Liver (tissue), 9 donors: ENCODE measurements around the gene SIGLEC10. TPM values are rescaled to one million over a fixed set of nuclear protein-coding genes. Genes with fewer than 3 reads are reported as not detected.

ENCODE experiments used
- DNase-seq: peaks from one replicate; pipeline ENCODE4 v3.0.0-alpha.2; 2017; ENCODE audit warnings: low spot score
- H3K27ac ChIP-seq, 2 donors: one replicate each; pipeline ENCODE4 v1.7.0; 2013; ENCODE audit warnings: inconsistent platforms in 2 of 2, low read length in 2 of 2, control low read depth in 1 of 2, low read depth in 1 of 2, mild to moderate bottlenecking in 1 of 2
- H3K27me3 ChIP-seq, 4 donors: one replicate each; pipeline versions ENCODE4 v1.6.1 to v1.7.0; 2013; ENCODE audit warnings: low read length in 3 of 4, inconsistent platforms in 1 of 4, mild to moderate bottlenecking in 1 of 4, moderate library complexity in 1 of 4; ENCODE audit not compliant: control insufficient read depth in 4 of 4, insufficient read depth in 4 of 4
- H3K36me3 ChIP-seq, 4 donors: one replicate each; pipeline versions ENCODE4 v1.6.1 to v1.7.0; 2013; ENCODE audit warnings: low read length in 3 of 4, mild to moderate bottlenecking in 3 of 4, low read depth in 1 of 4, moderate library complexity in 1 of 4; ENCODE audit not compliant: control insufficient read depth in 4 of 4, insufficient read depth in 3 of 4
- H3K4me1 ChIP-seq, 4 donors: one replicate each; pipeline versions ENCODE4 v1.6.1 to v1.7.0; 2013; ENCODE audit warnings: low read length in 3 of 4, mild to moderate bottlenecking in 3 of 4, moderate library complexity in 1 of 4; ENCODE audit not compliant: control insufficient read depth in 4 of 4, insufficient read depth in 4 of 4
- H3K4me3 ChIP-seq, 3 donors: one replicate each; pipeline versions ENCODE4 v1.6.1 to v1.7.0; 2013; ENCODE audit warnings: low read length in 3 of 3, control low read depth in 1 of 3, low read depth in 1 of 3, mild to moderate bottlenecking in 1 of 3
- H3K9ac ChIP-seq, 2 donors: one replicate each; pipeline ENCODE4 v1.7.0; 2013; ENCODE audit warnings: low read length in 2 of 2, mild to moderate bottlenecking in 2 of 2, moderate library complexity in 2 of 2, control low read depth in 1 of 2, low read depth in 1 of 2
- H3K9me3 ChIP-seq, 4 donors: one replicate each; pipeline versions ENCODE4 v1.6.1 to v1.7.0; 2013; ENCODE audit warnings: low read length in 3 of 4; ENCODE audit not compliant: control insufficient read depth in 4 of 4
- EGR1 ChIP-seq, 2 donors: IDR thresholded peaks; 2 replicates each; pipeline ENCODE4 v1.6.1; 2016 to 2018; ENCODE audit warnings: antibody characterized with exemption in 2 of 2, low read depth in 2 of 2
- FOXA1 ChIP-seq: IDR thresholded peaks from 2 replicates; pipeline ENCODE4 v1.6.1; 2016; ENCODE audit warnings: antibody characterized with exemption
- FOXA2 ChIP-seq: IDR thresholded peaks from 2 replicates; pipeline ENCODE4 v1.6.1; 2016; ENCODE audit warnings: antibody characterized with exemption
- GABPA ChIP-seq, 2 donors: IDR thresholded peaks in 1 of 2; conservative IDR thresholded peaks in 1 of 2; 2 replicates each; pipeline ENCODE4 v1.6.1; 2016; ENCODE audit warnings: antibody characterized with exemption in 2 of 2, mild to moderate bottlenecking in 1 of 2, moderate library complexity in 1 of 2
- HNF4A ChIP-seq, 2 donors: conservative IDR thresholded peaks; 2 replicates each; pipeline ENCODE4 v1.6.1; 2016; ENCODE audit warnings: antibody characterized with exemption in 2 of 2, mild to moderate bottlenecking in 2 of 2
- HNF4G ChIP-seq: IDR thresholded peaks from 2 replicates; pipeline ENCODE4 v1.6.1; 2016; ENCODE audit warnings: antibody characterized with exemption
- JUND ChIP-seq, 2 donors: IDR thresholded peaks; 2 replicates each; pipeline ENCODE4 v1.6.1; 2016; ENCODE audit warnings: antibody characterized with exemption in 2 of 2
- NR2F2 ChIP-seq: IDR thresholded peaks from 2 replicates; pipeline ENCODE4 v1.6.1; 2016; ENCODE audit warnings: antibody characterized with exemption
- RAD21 ChIP-seq, 2 donors: IDR thresholded peaks; 2 replicates each; pipeline ENCODE4 v1.6.1; 2016; ENCODE audit warnings: antibody characterized with exemption in 2 of 2, mild to moderate bottlenecking in 2 of 2
- REST ChIP-seq: IDR thresholded peaks from 2 replicates; pipeline ENCODE4 v1.6.1; 2016; ENCODE audit warnings: antibody characterized with exemption, mild to moderate bottlenecking
- RXRA ChIP-seq, 2 donors: IDR thresholded peaks; 2 replicates each; pipeline ENCODE4 v1.6.1; 2017 to 2018; ENCODE audit warnings: antibody characterized with exemption in 2 of 2, mild to moderate bottlenecking in 1 of 2
- SP1 ChIP-seq: IDR thresholded peaks from 2 replicates; pipeline ENCODE4 v1.6.1; 2018; ENCODE audit warnings: antibody characterized with exemption, mild to moderate bottlenecking
- WGBS: extraction: QIAGEN DNeasy Blood & Tissue Kit; methylation state at CpG from one replicate; pipeline ENCODE4 v1.1.7; 2013; 5-methylcytosine and 5-hydroxymethylcytosine counted together
- polyA plus RNA-seq, 2 donors: library from polyadenylated mRNA; stranded (reverse) in 1 of 2; unstranded in 1 of 2; fragments of 200-250 nt in 1 of 2; fragments of >200 nt in 1 of 2; fragmentation: Nextera tagmentation in 1 of 2; extraction: Ambion mirVana in 1 of 2; gene quantifications; one replicate each; pipeline versions ENCODE4 v1.2.1 to v1.2.3, GENCODE V29; 2013 to 2015
- total RNA-seq, 2 donors: library from RNA; depleted of rRNA; stranded (reverse); fragments of >200 nt; gene quantifications; one replicate each; pipeline ENCODE4 v1.2.3, GENCODE V29; 2014
- TF ChIP-seq, protein P1 (sequence below): fragments of 150-350 bp; IDR thresholded peaks from 2 replicates; pipeline ENCODE4 v1.5.1; 2017; ENCODE audit warnings: improper control_type of control experiment, low read depth, low read length; ENCODE audit not compliant: missing input control
- TF ChIP-seq, protein P2 (sequence below): IDR thresholded peaks from 2 replicates; pipeline ENCODE4 v1.6.1; 2016; ENCODE audit warnings: antibody characterized with exemption
- donor health status: healthy.
- donor health status: healthy.
- donor health status: healthy.
- donor health status: healthy.
- donor health status: healthy.

SIGLEC10 gene
- total and polyA plus RNA-seq, 4 donors = 1.7 to 8.4 (median 6.5) TPM

DNA sequence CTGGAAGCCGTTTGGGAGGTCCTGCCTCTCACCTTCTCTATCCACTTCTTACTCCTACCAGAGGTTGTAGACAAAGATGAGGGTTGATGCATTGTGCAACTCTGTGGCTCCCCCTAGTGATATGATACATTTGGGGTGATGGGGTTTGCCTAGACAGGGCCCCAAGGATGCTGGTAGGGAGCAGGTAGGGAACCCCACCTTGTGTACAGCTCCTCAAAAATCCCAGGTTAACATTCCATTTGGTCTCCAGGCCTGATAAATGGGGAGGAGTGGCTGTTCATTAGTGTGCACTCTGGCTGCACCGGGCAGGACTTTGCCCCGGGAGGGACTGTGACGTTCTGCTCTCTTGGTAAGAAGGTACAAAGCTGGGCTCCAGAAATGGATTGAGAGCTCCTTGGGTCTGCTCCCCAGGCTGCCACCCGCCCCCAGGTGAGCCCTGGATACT lies 21.6 kb upstream of the SIGLEC10 start:
- no peak overlapping the region for H3K4me3 ChIP-seq
- TF ChIP-seq EGR1 (IDR thresholded peaks at IDR 0.05; ENCODE audit: low read depth in 2 of 2) (no peak), FOXA1 (no peak), GABPA (IDR thresholded peaks at IDR 0.05 in 1 of 2, conservative IDR thresholded peaks at IDR 0.05 in 1 of 2) (no peak), RXRA (IDR thresholded peaks at IDR 0.05) (no peak), HNF4A (conservative IDR thresholded peaks at IDR 0.05) (peak in 1 of 2 donors; percentile 20), SP1 (no peak), JUND (IDR thresholded peaks at IDR 0.05) (no peak), NR2F2 (no peak), REST (peak; percentile 42), RAD21 (IDR thresholded peaks at IDR 0.05) (peak; percentile 65 to 73), FOXA2 (no peak)
- TF ChIP-seq, protein P1, sequence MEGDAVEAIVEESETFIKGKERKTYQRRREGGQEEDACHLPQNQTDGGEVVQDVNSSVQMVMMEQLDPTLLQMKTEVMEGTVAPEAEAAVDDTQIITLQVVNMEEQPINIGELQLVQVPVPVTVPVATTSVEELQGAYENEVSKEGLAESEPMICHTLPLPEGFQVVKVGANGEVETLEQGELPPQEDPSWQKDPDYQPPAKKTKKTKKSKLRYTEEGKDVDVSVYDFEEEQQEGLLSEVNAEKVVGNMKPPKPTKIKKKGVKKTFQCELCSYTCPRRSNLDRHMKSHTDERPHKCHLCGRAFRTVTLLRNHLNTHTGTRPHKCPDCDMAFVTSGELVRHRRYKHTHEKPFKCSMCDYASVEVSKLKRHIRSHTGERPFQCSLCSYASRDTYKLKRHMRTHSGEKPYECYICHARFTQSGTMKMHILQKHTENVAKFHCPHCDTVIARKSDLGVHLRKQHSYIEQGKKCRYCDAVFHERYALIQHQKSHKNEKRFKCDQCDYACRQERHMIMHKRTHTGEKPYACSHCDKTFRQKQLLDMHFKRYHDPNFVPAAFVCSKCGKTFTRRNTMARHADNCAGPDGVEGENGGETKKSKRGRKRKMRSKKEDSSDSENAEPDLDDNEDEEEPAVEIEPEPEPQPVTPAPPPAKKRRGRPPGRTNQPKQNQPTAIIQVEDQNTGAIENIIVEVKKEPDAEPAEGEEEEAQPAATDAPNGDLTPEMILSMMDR = peak; percentile 29
- TF ChIP-seq, protein P2, sequence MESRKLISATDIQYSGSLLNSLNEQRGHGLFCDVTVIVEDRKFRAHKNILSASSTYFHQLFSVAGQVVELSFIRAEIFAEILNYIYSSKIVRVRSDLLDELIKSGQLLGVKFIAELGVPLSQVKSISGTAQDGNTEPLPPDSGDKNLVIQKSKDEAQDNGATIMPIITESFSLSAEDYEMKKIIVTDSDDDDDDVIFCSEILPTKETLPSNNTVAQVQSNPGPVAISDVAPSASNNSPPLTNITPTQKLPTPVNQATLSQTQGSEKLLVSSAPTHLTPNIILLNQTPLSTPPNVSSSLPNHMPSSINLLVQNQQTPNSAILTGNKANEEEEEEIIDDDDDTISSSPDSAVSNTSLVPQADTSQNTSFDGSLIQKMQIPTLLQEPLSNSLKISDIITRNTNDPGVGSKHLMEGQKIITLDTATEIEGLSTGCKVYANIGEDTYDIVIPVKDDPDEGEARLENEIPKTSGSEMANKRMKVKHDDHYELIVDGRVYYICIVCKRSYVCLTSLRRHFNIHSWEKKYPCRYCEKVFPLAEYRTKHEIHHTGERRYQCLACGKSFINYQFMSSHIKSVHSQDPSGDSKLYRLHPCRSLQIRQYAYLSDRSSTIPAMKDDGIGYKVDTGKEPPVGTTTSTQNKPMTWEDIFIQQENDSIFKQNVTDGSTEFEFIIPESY = no peak
- no peaks in the 10 kb centered on the region for H3K36me3 ChIP-seq
- no peaks in the 10 kb centered on the region for H3K27me3 ChIP-seq
- H3K27ac ChIP-seq = no peak overlapping the region
- H3K9ac ChIP-seq = no peak overlapping the region
- no peak for DNase-seq
- H3K9me3 ChIP-seq = no peaks in the 10 kb centered on the region
- no peaks in the 10 kb centered on the region for H3K4me1 ChIP-seq
- 39% methylated on average over 5 of the region's 5 CpGs for WGBS

DNA sequence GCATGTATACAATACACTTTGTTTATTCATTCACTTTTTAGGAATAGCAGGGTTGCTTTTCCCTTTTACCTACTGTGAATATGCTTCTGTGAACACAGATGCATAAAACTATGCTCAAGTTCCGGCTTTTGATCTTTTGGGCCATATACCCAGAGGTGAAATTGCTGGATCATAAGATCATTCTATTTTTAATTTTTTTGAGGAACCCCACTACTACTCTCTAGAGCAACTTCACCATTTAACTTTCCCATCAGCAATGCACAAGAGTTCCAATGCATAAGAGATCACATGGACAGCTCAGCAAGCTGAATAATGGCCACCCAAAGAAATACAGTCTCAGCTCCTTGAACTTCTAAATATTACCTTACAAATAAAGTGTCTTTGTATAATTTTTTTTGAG lies 17.0 kb upstream of the SIGLEC10 start:
- TF ChIP-seq HNF4G = no peak
- Histone ChIP-seq H3K27me3 (no peaks in the 10 kb centered on the region), H3K9ac (no peak overlapping the region), H3K36me3 (no peaks in the 10 kb centered on the region), H3K4me3 (no peak overlapping the region), H3K27ac (no peak overlapping the region), H3K9me3 (no peaks in the 10 kb centered on the region), H3K4me1 (peaks cover 2 to 10% (median 6%) of the 10 kb centered on the region in 4 donors)
- 72% methylated on average over 1 of the region's 1 CpG for WGBS
- no peak for DNase-seq
